Osteocyte (in vitro differentiated cells): ENCODE data around the gene MORN3. TPM values are rescaled to one million over a fixed set of nuclear protein-coding genes. Genes with fewer than 3 reads are reported as not detected.
"Not testable (repeated sequence)": the region's sequence is repeated elsewhere in the genome, so short reads cannot be mapped to it uniquely, and the experiment has no call there.

ENCODE experiments used
- DNase-seq: peaks from one replicate; pipeline ENCODE4 v3.0.0; 2021; ENCODE audit warnings: mixed read lengths; ENCODE audit not compliant: unreplicated experiment; ENCODE audit errors: extremely low spot score
- H3K27ac Mint-ChIP-seq: one replicate; pipeline ENCODE4 v1.8.0; 2021; ENCODE audit warnings: mild to moderate bottlenecking, mixed read lengths; ENCODE audit not compliant: unreplicated experiment
- H3K27me3 Mint-ChIP-seq: one replicate; pipeline ENCODE4 v1.8.0; 2021; ENCODE audit warnings: mixed read lengths; ENCODE audit not compliant: unreplicated experiment
- H3K36me3 Mint-ChIP-seq: one replicate; pipeline ENCODE4 v1.8.0; 2021; ENCODE audit warnings: mixed read lengths; ENCODE audit not compliant: unreplicated experiment
- H3K4me1 Mint-ChIP-seq: one replicate; pipeline ENCODE4 v1.8.0; 2021; ENCODE audit warnings: mixed read lengths; ENCODE audit not compliant: unreplicated experiment
- H3K4me3 Mint-ChIP-seq: one replicate; pipeline ENCODE4 v1.8.0; 2021; ENCODE audit warnings: mild to moderate bottlenecking, moderate library complexity, mixed read lengths; ENCODE audit not compliant: unreplicated experiment
- H3K9me3 Mint-ChIP-seq: one replicate; pipeline ENCODE4 v1.8.0; 2021; ENCODE audit warnings: mixed read lengths; ENCODE audit not compliant: unreplicated experiment
- total RNA-seq: library from RNA; stranded (reverse); gene quantifications from 2 replicates; pipeline ENCODE4 v1.2.1, GENCODE V29; 2021
- TF ChIP-seq, protein P1 (sequence below): fragments of 200-600 bp; sonication (generic); IDR thresholded peaks from 2 replicates; pipeline ENCODE4 v1.5.0; 2021; ENCODE audit warnings: antibody characterized with exemption, mild to moderate bottlenecking, moderate library complexity

The MORN3 gene
- total RNA-seq, 1 donor from 2014 or later: 0.11 TPM

- H3K9me3 Mint-ChIP-seq: no peaks in the 10 kb centered on the region
- DNase-seq: no peak
- no peak overlapping the region for H3K27ac Mint-ChIP-seq
Observed at GRCh38 chr12:121709478-121709961, 40.1 kb upstream of the MORN3 start.

GRCh38 chr12:121709064-121709424 is 39.6 kb upstream of the MORN3 start:
- H3K4me1 Mint-ChIP-seq: peaks cover 16% of the 10 kb centered on the region
- DNase-seq, H3K4me3 Mint-ChIP-seq, H3K9me3 Mint-ChIP-seq, H3K27ac Mint-ChIP-seq, H3K36me3 Mint-ChIP-seq: not testable (repeated sequence)
- H3K27me3 Mint-ChIP-seq: peaks cover 14% of the 10 kb centered on the region

More at GRCh38 chr12:121709478-121709961, 40.1 kb upstream of the MORN3 start:
- no peak overlapping the region for H3K4me3 Mint-ChIP-seq
- peaks cover 19% of the 10 kb centered on the region for H3K4me1 Mint-ChIP-seq
- H3K36me3 Mint-ChIP-seq: no peaks in the 10 kb centered on the region
- TF ChIP-seq, protein P1, sequence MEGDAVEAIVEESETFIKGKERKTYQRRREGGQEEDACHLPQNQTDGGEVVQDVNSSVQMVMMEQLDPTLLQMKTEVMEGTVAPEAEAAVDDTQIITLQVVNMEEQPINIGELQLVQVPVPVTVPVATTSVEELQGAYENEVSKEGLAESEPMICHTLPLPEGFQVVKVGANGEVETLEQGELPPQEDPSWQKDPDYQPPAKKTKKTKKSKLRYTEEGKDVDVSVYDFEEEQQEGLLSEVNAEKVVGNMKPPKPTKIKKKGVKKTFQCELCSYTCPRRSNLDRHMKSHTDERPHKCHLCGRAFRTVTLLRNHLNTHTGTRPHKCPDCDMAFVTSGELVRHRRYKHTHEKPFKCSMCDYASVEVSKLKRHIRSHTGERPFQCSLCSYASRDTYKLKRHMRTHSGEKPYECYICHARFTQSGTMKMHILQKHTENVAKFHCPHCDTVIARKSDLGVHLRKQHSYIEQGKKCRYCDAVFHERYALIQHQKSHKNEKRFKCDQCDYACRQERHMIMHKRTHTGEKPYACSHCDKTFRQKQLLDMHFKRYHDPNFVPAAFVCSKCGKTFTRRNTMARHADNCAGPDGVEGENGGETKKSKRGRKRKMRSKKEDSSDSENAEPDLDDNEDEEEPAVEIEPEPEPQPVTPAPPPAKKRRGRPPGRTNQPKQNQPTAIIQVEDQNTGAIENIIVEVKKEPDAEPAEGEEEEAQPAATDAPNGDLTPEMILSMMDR: no peak
- H3K27me3 Mint-ChIP-seq: peaks cover 11% of the 10 kb centered on the region

DNA sequence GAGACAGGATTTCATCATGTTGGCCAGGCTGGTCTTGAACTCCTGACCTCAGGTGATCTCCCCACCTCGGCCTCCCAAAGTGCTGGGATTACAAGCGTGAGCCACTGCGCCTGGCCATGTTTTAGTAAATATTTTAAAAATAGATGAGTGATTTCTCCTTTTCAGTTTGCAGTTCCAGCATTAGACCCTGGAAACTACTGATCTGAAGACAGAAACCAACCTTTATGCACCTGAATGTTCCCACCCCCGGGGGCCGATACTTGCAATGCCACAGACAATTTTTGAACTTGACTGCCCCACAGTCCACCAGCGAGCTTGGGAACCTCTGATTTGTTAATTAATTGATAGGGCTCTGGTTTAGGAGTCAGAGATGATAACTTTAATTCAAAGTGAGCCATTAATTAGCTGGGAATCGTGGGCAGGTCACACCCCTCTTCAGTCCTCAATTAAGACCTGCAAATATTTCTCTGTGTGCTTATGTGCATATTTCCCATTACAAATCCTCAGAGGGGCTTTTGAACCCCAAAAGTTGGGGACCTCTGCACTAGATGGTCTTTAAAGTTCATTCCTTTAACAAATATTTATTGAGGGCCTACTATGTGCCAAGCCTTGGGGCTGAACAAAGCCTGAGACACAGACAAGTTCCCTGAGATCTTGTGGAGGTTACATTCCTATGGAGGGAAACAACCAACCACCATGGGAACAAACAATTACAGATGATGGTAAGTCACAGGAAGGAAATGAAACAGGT is 39.0 kb upstream of the MORN3 start:
- H3K27ac Mint-ChIP-seq: no peak overlapping the region
- H3K4me3 Mint-ChIP-seq: no peak overlapping the region
- peaks cover 10% of the 10 kb centered on the region for H3K4me1 Mint-ChIP-seq
- DNase-seq: no peak
- no peaks in the 10 kb centered on the region for H3K36me3 Mint-ChIP-seq
- H3K27me3 Mint-ChIP-seq: peaks cover 14% of the 10 kb centered on the region
- H3K9me3 Mint-ChIP-seq: no peaks in the 10 kb centered on the region
- TF ChIP-seq, protein P1: no peak

- DNase-seq: no peak
- Mint-ChIP-seq H3K4me1 (no peaks in the 10 kb centered on the region), H3K36me3 (no peaks in the 10 kb centered on the region), H3K9me3 (no peaks in the 10 kb centered on the region), H3K27ac (no peak overlapping the region), H3K4me3 (no peak overlapping the region), H3K27me3 (peaks cover 22% of the 10 kb centered on the region)
- TF ChIP-seq, protein P1: no peak
Observed at GRCh38 chr12:121705514-121705913, 36.1 kb upstream of the MORN3 start.

- DNase-seq: no peak
- Mint-ChIP-seq H3K36me3 (no peaks in the 10 kb centered on the region), H3K27me3 (peaks cover 22% of the 10 kb centered on the region), H3K4me1 (no peaks in the 10 kb centered on the region), H3K9me3 (no peaks in the 10 kb centered on the region), H3K4me3 (no peak overlapping the region), H3K27ac (no peak overlapping the region)
- TF ChIP-seq, protein P1: no peak
Observed at GRCh38 chr12:121702944-121703343, 33.5 kb upstream of the MORN3 start.
